HG02938 (cell line): ENCODE results near the gene SPNS3.

Experiments used
- ATAC-seq: cut with Tn5 transposase; IDR thresholded peaks from one replicate; pipeline ENCODE4 v1.9.1; 2021; ENCODE audit warnings: mild to moderate bottlenecking, moderate library complexity; ENCODE audit not compliant: unreplicated experiment

SPNS3 gene

GRCh38 chr17:4485676-4486646, 52.2 kb downstream of the SPNS3 start:
- ATAC-seq = no peak

GRCh38 chr17:4487296-4487695, 53.6 kb downstream of the SPNS3 start:
- no peak for ATAC-seq

- no peak for ATAC-seq
Observed at GRCh38 chr17:4487820-4488716, 54.3 kb downstream of the SPNS3 start.

- ATAC-seq = no peak
Observed at GRCh38 chr17:4488989-4489595, 55.4 kb downstream of the SPNS3 start.

- ATAC-seq = no peak
Observed at GRCh38 chr17:4490109-4490591, 56.4 kb downstream of the SPNS3 start.

GRCh38 chr17:4490637-4491061, 56.9 kb downstream of the SPNS3 start:
- no peak for ATAC-seq

- no peak for ATAC-seq
Observed at GRCh38 chr17:4492721-4493561, 59.2 kb downstream of the SPNS3 start.

GRCh38 chr17:4497101-4497824, 63.5 kb downstream of the SPNS3 start:
- no peak for ATAC-seq

- no peak for ATAC-seq
Observed at GRCh38 chr17:4498461-4499397, 65.0 kb downstream of the SPNS3 start, which contains the start of gene SPNS2. SPNS2 (plus strand) TSS chr17:4498881; CDS start chr17:4499048, 167 bp downstream.

- ATAC-seq = no peak
Observed at GRCh38 chr17:4499431-4500190, 65.9 kb downstream of the SPNS3 start.

- ATAC-seq = no peak
Observed at GRCh38 chr17:4500191-4500571, 66.4 kb downstream of the SPNS3 start.

GRCh38 chr17:4501295-4501949, 67.7 kb downstream of the SPNS3 start:
- ATAC-seq = no peak

- no peak for ATAC-seq
Observed at GRCh38 chr17:4502466-4503154, 68.9 kb downstream of the SPNS3 start.

GRCh38 chr17:4503283-4504025, 69.7 kb downstream of the SPNS3 start:
- no peak for ATAC-seq

- no peak for ATAC-seq
Observed at GRCh38 chr17:4504188-4504587, 70.4 kb downstream of the SPNS3 start.

GRCh38 chr17:4505187-4505586, 71.4 kb downstream of the SPNS3 start:
- no peak for ATAC-seq
